PC-3 (cell line): ENCODE results near the gene HOXD1. TPM values are rescaled to one million over a fixed set of nuclear protein-coding genes. Genes with fewer than 3 reads are reported as not detected.
A peak's percentile ranks its signal among the peaks of the same experiment; 100 is the strongest.

ENCODE experiments used
- ATAC-seq: fragments of 200-7000 bp; cut with Tn5 transposase; 2 replicates; pipeline ENCODE4 v1.9.1; 2020; ENCODE audit warnings: mild to moderate bottlenecking, moderate library complexity
- BruUV-seq: library from RNA; stranded (reverse); fragments of 400-500 nt; replicated peaks from 2 replicates; lab custom pipeline; 2021; lab: Mats Ljungman, UMichigan
- CTCF ChIA-PET: fragments of 300-600 bp; sonication (Branson Sonifier 250); formaldehyde crosslinking; loops from one replicate; lab custom pipeline; 2022; ENCODE audit warnings: antibody characterized with exemption; lab: Charles Lee
- POLR2A ChIA-PET: fragments of 300-600 bp; sonication (Branson Sonifier 250); formaldehyde crosslinking; loops from one replicate; lab custom pipeline; 2022; ENCODE audit warnings: antibody characterized with exemption; ENCODE audit not compliant: unreplicated experiment; lab: Charles Lee
- DNase-seq: peaks from one replicate; pipeline ENCODE4 v3.0.0-alpha.2; 2015
- H2AFZ ChIP-seq: fragments of 300-600 bp; sonication (generic); 2 replicates; pipeline ENCODE4 v1.6.0; 2016; ENCODE audit warnings: antibody characterized with exemption, low read length
- H3F3A ChIP-seq: fragments of 300-600 bp; sonication (generic); one replicate; pipeline ENCODE4 v1.6.0; 2017; ENCODE audit warnings: antibody characterized with exemption, low read length, control low read depth, mild to moderate bottlenecking; ENCODE audit not compliant: unreplicated experiment
- H3K27ac ChIP-seq: fragments of 300-600 bp; sonication (generic); 2 replicates; pipeline ENCODE4 v1.5.1; 2016; ENCODE audit warnings: mild to moderate bottlenecking, low read length
- H3K27me3 ChIP-seq: fragments of 300-600 bp; sonication (generic); 2 replicates; pipeline ENCODE4 v1.6.1; 2016; ENCODE audit warnings: low read length, mixed read lengths
- H3K36me3 ChIP-seq: fragments of 300-600 bp; sonication (generic); 2 replicates; pipeline ENCODE4 v1.6.1; 2016; ENCODE audit warnings: low read depth, mixed run types, low read length, mixed read lengths
- H3K4me1 ChIP-seq: fragments of 300-600 bp; sonication (generic); 2 replicates; pipeline ENCODE4 v1.5.1; 2016; ENCODE audit warnings: low read length; ENCODE audit not compliant: insufficient read depth
- H3K4me2 ChIP-seq: fragments of 300-600 bp; sonication (generic); 2 replicates; pipeline ENCODE4 v1.6.0; 2016; ENCODE audit warnings: low read length
- H3K4me3 ChIP-seq: fragments of 300-600 bp; sonication (generic); 2 replicates; pipeline ENCODE4 v1.5.1; 2016; ENCODE audit warnings: mild to moderate bottlenecking, low read length, mixed read lengths
- H3K79me2 ChIP-seq: fragments of 300-600 bp; sonication (generic); 2 replicates; pipeline ENCODE4 v1.6.1; 2017; ENCODE audit warnings: low read length, mixed read lengths
- H3K9ac ChIP-seq: fragments of 300-600 bp; sonication (generic); 2 replicates; pipeline ENCODE4 v1.6.0; 2016; ENCODE audit warnings: mild to moderate bottlenecking, low read length
- H3K9me2 ChIP-seq: fragments of 300-600 bp; sonication (generic); replicated peaks from 2 replicates; pipeline ENCODE4 v1.6.1; 2016; ENCODE audit warnings: mixed run types, low read length, mixed read lengths
- H3K9me3 ChIP-seq: fragments of 300-600 bp; sonication (generic); 2 replicates; pipeline ENCODE4 v1.6.1; 2016; ENCODE audit warnings: low read length, mixed read lengths
- H4K20me1 ChIP-seq: fragments of 300-600 bp; sonication (generic); 2 replicates; pipeline ENCODE4 v1.6.1; 2016; ENCODE audit warnings: low read length, mixed read lengths
- EZH2 ChIP-seq: fragments of 300-600 bp; sonication (generic); IDR thresholded peaks from one replicate; pipeline ENCODE4 v1.6.1; 2017; ENCODE audit warnings: antibody characterized with exemption, mild to moderate bottlenecking, low read length; ENCODE audit not compliant: unreplicated experiment
- EZH2phosphoT487 ChIP-seq: fragments of 300-600 bp; sonication (generic); IDR thresholded peaks from 2 replicates; pipeline ENCODE4 v1.6.1; 2018; ENCODE audit warnings: mild to moderate bottlenecking, antibody characterized with exemption, low read length, borderline replicate concordance
- intact Hi-C: fragments of 100-400 bp; cut with micrococcal nuclease; formaldehyde crosslinking; loops from 2 replicates; pipeline ENCODE4 v1.9.0; 2023
- total RNA-seq: library from RNA; depleted of rRNA; stranded (reverse); fragments of >200 nt; gene quantifications from 2 replicates; pipeline ENCODE4 v1.2.3, GENCODE V29; 2014
- TF ChIP-seq, protein P1 (sequence below): fragments of 300-600 bp; sonication (generic); conservative IDR thresholded peaks from 2 replicates; pipeline ENCODE4 v1.5.1; 2017; ENCODE audit warnings: antibody characterized with exemption, low read depth, mild to moderate bottlenecking, low read length

The HOXD1 gene
- total RNA-seq, 1 experiment from 2014 or later = not detected

DNA sequence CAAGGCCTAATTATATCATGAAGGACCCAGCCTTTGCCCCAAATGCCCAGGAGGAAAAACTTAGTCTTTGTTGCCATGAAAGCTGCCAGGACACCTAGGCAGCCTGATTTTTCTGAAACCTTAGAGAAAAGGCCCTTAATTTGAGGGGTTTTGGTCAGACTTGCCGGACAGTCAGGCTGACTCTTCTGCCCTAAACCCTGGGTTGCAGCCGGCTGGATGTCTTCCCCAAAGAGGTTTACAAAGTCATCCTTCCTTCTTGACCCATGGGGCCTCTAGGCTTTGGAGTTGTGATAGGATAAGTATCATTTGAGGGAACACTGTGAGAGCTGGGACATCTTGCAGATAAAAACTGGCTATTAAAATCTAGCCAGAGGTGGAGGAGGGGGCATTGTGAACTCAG lies 2.4 kb upstream of the HOXD1 start:
- no peak for ATAC-seq
- H3K27me3 ChIP-seq = peaks cover 5% of the 10 kb centered on the region; the same call in 1 of the 2 replicates
- no TSS peak for BruUV-seq
- TF ChIP-seq EZH2phosphoT487 (no peak), EZH2 (no peak)
- TF ChIP-seq, protein P1, sequence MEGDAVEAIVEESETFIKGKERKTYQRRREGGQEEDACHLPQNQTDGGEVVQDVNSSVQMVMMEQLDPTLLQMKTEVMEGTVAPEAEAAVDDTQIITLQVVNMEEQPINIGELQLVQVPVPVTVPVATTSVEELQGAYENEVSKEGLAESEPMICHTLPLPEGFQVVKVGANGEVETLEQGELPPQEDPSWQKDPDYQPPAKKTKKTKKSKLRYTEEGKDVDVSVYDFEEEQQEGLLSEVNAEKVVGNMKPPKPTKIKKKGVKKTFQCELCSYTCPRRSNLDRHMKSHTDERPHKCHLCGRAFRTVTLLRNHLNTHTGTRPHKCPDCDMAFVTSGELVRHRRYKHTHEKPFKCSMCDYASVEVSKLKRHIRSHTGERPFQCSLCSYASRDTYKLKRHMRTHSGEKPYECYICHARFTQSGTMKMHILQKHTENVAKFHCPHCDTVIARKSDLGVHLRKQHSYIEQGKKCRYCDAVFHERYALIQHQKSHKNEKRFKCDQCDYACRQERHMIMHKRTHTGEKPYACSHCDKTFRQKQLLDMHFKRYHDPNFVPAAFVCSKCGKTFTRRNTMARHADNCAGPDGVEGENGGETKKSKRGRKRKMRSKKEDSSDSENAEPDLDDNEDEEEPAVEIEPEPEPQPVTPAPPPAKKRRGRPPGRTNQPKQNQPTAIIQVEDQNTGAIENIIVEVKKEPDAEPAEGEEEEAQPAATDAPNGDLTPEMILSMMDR = no peak
- no peak overlapping the region for H3K4me2 ChIP-seq
- H3K79me2 ChIP-seq = no peaks in the 10 kb centered on the region
- H4K20me1 ChIP-seq = no peaks in the 10 kb centered on the region
- no peak for DNase-seq
- POLR2A ChIA-PET = interaction anchor here (0.6 kb wide), 1 partner anchor 171 kb away, joined by 5 read pairs; no protein-coding TSS in a partner anchor
- no peaks in the 10 kb centered on the region for H3K4me1 ChIP-seq
- H3F3A ChIP-seq = no peaks in the 10 kb centered on the region
- no peak overlapping the region for H2AFZ ChIP-seq
- H3K27ac ChIP-seq = no peak overlapping the region
- intact Hi-C loops = no loop called here
- no peak overlapping the region for H3K9ac ChIP-seq
- no peaks in the 10 kb centered on the region for H3K36me3 ChIP-seq
- CTCF ChIA-PET = no interaction called here
- H3K4me3 ChIP-seq = no peak overlapping the region
- no peaks in the 10 kb centered on the region for H3K9me2 ChIP-seq
- H3K9me3 ChIP-seq = no peaks in the 10 kb centered on the region

DNA sequence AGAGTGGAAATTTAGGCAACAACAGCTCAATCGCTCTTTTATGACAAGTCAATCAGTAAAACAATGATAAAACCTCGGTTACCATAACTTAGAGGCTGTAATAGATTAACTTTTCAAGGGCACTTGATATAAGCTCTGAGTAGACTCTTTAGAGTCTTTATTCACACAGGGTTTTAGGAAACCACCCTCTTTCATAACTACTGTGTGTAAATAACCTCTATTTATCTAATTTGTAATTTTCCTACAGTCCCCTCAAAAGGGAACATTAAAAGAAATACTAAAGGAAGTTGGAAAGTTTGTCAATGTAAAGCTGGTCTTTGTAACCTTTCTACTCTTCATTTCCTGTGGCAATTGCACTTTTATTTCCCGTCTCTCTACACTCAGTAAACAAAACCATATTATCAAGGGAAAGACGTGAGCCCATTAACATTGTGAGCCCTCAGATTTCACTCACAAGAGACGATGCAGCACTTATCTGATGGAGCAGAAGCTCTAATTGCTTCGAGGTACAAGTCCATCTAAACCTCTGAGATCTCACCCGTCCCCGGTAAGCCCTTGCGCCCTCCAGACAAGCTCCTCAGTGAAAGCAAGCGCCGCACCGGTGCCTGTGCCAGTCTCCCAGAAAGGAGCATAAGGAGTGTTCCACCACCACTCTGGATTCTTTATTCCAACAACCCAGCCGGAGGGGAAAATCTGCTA lies 1.1 kb upstream of the HOXD1 start:
- DNase-seq (no peak), ATAC-seq (no peak)
- H3K4me2 ChIP-seq = peak overlapping the region; percentile 68
- no peaks in the 10 kb centered on the region for H3K36me3 ChIP-seq
- H3K27ac ChIP-seq = no peak overlapping the region
- H3K4me1 ChIP-seq = no peaks in the 10 kb centered on the region
- ChIA-PET CTCF (no interaction called here), POLR2A (no interaction called here)
- BruUV-seq = no TSS peak
- no peaks in the 10 kb centered on the region for H3F3A ChIP-seq
- H2AFZ ChIP-seq = peak overlapping the region; percentile 59; the same call in 1 of the 2 replicates
- no peaks in the 10 kb centered on the region for H3K9me3 ChIP-seq
- peaks cover 18% of the 10 kb centered on the region for H3K27me3 ChIP-seq
- peak overlapping the region; percentile 60; the same call in 1 of the 2 replicates for H3K4me3 ChIP-seq
- H3K9ac ChIP-seq = no peak overlapping the region
- H3K79me2 ChIP-seq = no peaks in the 10 kb centered on the region
- no peaks in the 10 kb centered on the region for H4K20me1 ChIP-seq
- H3K9me2 ChIP-seq = no peaks in the 10 kb centered on the region
- TF ChIP-seq, protein P1 = no peak
- TF ChIP-seq EZH2 = no peak
- no peak for TF ChIP-seq EZH2phosphoT487
- intact Hi-C loops = no loop called here
